ENCODE data around the gene DESI2. TPM values are rescaled to one million over a fixed set of nuclear protein-coding genes. Genes with fewer than 3 reads are reported as not detected.

Gene DESI2
- 10 to 100 TPM; 28.8 to 28.9 TPM for total RNA-seq

GRCh38 chr1:244652623-244653438, at the start of gene DESI2:
DESI2 (plus strand) TSS chr1:244653126; CDS start chr1:244653314, 188 bp downstream.

Other genes starting within 250 kb of the DESI2 start
- gene ADSS2, start 201.2 kb upstream of the DESI2 start, total RNA-seq: 10 to 100 TPM; 47.9 to 49.7 TPM
- gene CATSPERE, start 191.9 kb upstream of the DESI2 start, total RNA-seq: under 1 TPM; 0.58 to 0.83 TPM
- gene COX20, start 182.5 kb downstream of the DESI2 start, total RNA-seq: 10 to 100 TPM; 25.2 to 26.8 TPM
- gene HNRNPU, start 211.4 kb downstream of the DESI2 start, total RNA-seq: 100 to 1,000 TPM; 373 to 388 TPM

Data from activated naive CD4-positive, alpha-beta T cell treated with anti-CD3 and anti-CD28 coated beads, Interleukin-2, amount 10 ng/mL, durations not matched to agents 5 hours and 36 hours (primary cell).